Middle frontal gyrus (tissue), 1 donor: ENCODE results near the gene SHE.
A peak's percentile ranks its signal among the peaks of the same experiment; 100 is the strongest.
"Not testable (repeated sequence)": the region's sequence is repeated elsewhere in the genome, so short reads cannot be mapped to it uniquely, and the experiment has no call there.

Experiments
- DNase-seq: peaks from one replicate; pipeline ENCODE4 v3.0.0-alpha.2; 2015; ENCODE audit warnings: low spot score; ENCODE audit errors: extremely low spot score

The SHE gene

GRCh38 chr1:154502066-154502743 is at the start of gene SHE, which contains the start of gene TDRD10:
SHE (minus strand) TSS chr1:154502412; CDS start chr1:154502026, 386 bp downstream.
TDRD10 (plus strand) TSS chr1:154502219; CDS start chr1:154506904, 4,685 bp downstream.
- DNase-seq: no peak

- no peak for DNase-seq
These were observed 49.3 kb upstream of the SHE start for GRCh38 chr1:154551474-154551873.

- no peak for DNase-seq
These were observed 48.4 kb upstream of the SHE start for GRCh38 chr1:154550657-154551056.

GRCh38 chr1:154550070-154550469 is 47.9 kb upstream of the SHE start:
- no peak for DNase-seq

- no peak for DNase-seq
These were observed 47.1 kb upstream of the SHE start for GRCh38 chr1:154549202-154549770.

GRCh38 chr1:154548028-154548427 is 45.8 kb upstream of the SHE start:
- no peak for DNase-seq

GRCh38 chr1:154547105-154547732 is 45.0 kb upstream of the SHE start:
- DNase-seq: no peak

- DNase-seq: peak; percentile 18
These were observed 44.3 kb upstream of the SHE start for GRCh38 chr1:154546264-154547063.

- no peak for DNase-seq
These were observed 39.0 kb upstream of the SHE start for GRCh38 chr1:154541231-154541630.

- no peak for DNase-seq
These were observed 37.6 kb upstream of the SHE start for GRCh38 chr1:154539486-154540483.

GRCh38 chr1:154536570-154536969 is 34.4 kb upstream of the SHE start:
- no peak for DNase-seq

- DNase-seq: no peak
These were observed 32.0 kb upstream of the SHE start for GRCh38 chr1:154533952-154534844.

GRCh38 chr1:154531950-154532349 is 29.7 kb upstream of the SHE start:
- DNase-seq: not testable (repeated sequence)

GRCh38 chr1:154529308-154529707 is 27.1 kb upstream of the SHE start:
- no peak for DNase-seq

GRCh38 chr1:154527192-154527591 is 25.0 kb upstream of the SHE start:
- no peak for DNase-seq

- no peak for DNase-seq
These were observed 22.7 kb upstream of the SHE start for GRCh38 chr1:154524881-154525280.

- DNase-seq: no peak
These were observed 19.5 kb upstream of the SHE start for GRCh38 chr1:154521695-154522094.

- DNase-seq: no peak
These were observed 18.1 kb upstream of the SHE start for GRCh38 chr1:154520333-154520732.

- no peak for DNase-seq
These were observed 17.4 kb upstream of the SHE start for GRCh38 chr1:154519591-154519991.

GRCh38 chr1:154517661-154518060 is 15.4 kb upstream of the SHE start:
- DNase-seq: no peak
